K562 (cell line): Measurements from ENCODE around the gene TRIM33. TPM values are rescaled to one million over a fixed set of nuclear protein-coding genes. Genes with fewer than 3 reads are reported as not detected.

Experiments used
- ATAC-seq: fragments of 200-7000 bp; cut with Tn5 transposase; 3 replicates; pipeline ENCODE4 v1.9.1; 2020; ENCODE audit warnings: moderate library complexity
- BruUV-seq: library from RNA; stranded (reverse); fragments of 400-500 nt; replicated peaks from 2 replicates; lab custom pipeline; 2021; lab: Mats Ljungman, UMichigan
- CTCF ChIA-PET: fragments of 300-600 bp; formaldehyde crosslinking; extraction: SDS; loops from one replicate; lab custom pipeline; 2021; ENCODE audit warnings: low intra/inter-chr PET ratio; lab: Yijun Ruan, JAX
- POLR2A ChIA-PET: fragments of 300-600, 350-650 bp; sonication (Branson Sonifier 250); formaldehyde crosslinking; extraction: SDS; loops from one replicate; lab custom pipeline; 2021; ENCODE audit warnings: antibody characterized with exemption, inconsistent platforms; lab: Yijun Ruan, JAX
- DNase-seq, 4 experiments: peaks; one replicate each; pipeline versions ENCODE4 v3.0.0 to v3.0.0-alpha.2; 2011 to 2018; ENCODE audit warnings: low spot score in 3 of 4, mixed read lengths in 3 of 4; ENCODE audit errors: extremely low read depth in 1 of 4
- FAIRE-seq: peaks from 2 replicates; lab custom pipeline; 2011; peaks lifted over from hg19 to GRCh38; lab: Jason Lieb, UNC
- H2AFZ ChIP-seq: 2 replicates; pipeline ENCODE4 v1.6.0; 2011; ENCODE audit warnings: low read depth, low read length, control low read depth, inconsistent platforms
- H3K27ac ChIP-seq: fragments of 200-600 bp; 3 replicates; pipeline ENCODE4 v1.8.0; 2011; ENCODE audit warnings: low read depth, mild to moderate bottlenecking, control low read depth, inconsistent platforms, low read length, moderate library complexity, mixed read lengths; ENCODE audit errors: extremely low read depth
- H3K27me3 ChIP-seq, 2 experiments: fragments of 300-600 bp in 1 of 2; 2 replicates in 1 of 2; 3 replicates in 1 of 2; pipeline versions ENCODE4 v1.6.0 to v1.8.0; 2011; ENCODE audit warnings: inconsistent platforms in 2 of 2, low read length in 2 of 2, mild to moderate bottlenecking in 1 of 2, mixed read lengths in 1 of 2, moderate library complexity in 1 of 2; ENCODE audit not compliant: control insufficient read depth in 2 of 2, insufficient read depth in 2 of 2
- H3K36me3 ChIP-seq: fragments of 300-600 bp; 3 replicates; pipeline ENCODE4 v1.8.0; 2011; ENCODE audit warnings: mild to moderate bottlenecking, low read length, inconsistent platforms; ENCODE audit not compliant: control insufficient read depth, insufficient read depth
- H3K4me1 ChIP-seq, 2 experiments: fragments of 200-600 bp in 1 of 2; replicated peaks in 1 of 2; 2 replicates in 1 of 2; 3 replicates in 1 of 2; pipeline versions ENCODE4 v1.5.1 to v1.8.0; 2011; ENCODE audit warnings: inconsistent platforms in 2 of 2, low read length in 2 of 2, mild to moderate bottlenecking in 1 of 2, mixed read lengths in 1 of 2, moderate library complexity in 1 of 2; ENCODE audit not compliant: control insufficient read depth in 2 of 2, insufficient read depth in 2 of 2
- H3K4me2 ChIP-seq: 2 replicates; pipeline ENCODE4 v1.6.1; 2011; ENCODE audit warnings: low read length, control low read depth, inconsistent platforms, mixed read lengths; ENCODE audit not compliant: insufficient read depth
- H3K4me3 ChIP-seq: fragments of 200-600 bp; sonication (generic), shearing (Covaris generic); 2 replicates; pipeline ENCODE4 v1.5.1; 2016; ENCODE audit warnings: control low read depth, inconsistent platforms
- H3K79me2 ChIP-seq: fragments of 200-600 bp; 3 replicates; pipeline ENCODE4 v1.8.0; 2011; ENCODE audit warnings: low read length, inconsistent platforms; ENCODE audit not compliant: control insufficient read depth, insufficient read depth
- H3K9ac ChIP-seq, 2 experiments: 2 replicates each; pipeline versions ENCODE4 v1.6.0 to v1.6.1; 2011; ENCODE audit warnings: low read depth in 2 of 2, low read length in 2 of 2, control low read depth in 1 of 2, inconsistent platforms in 1 of 2, mild to moderate bottlenecking in 1 of 2, mixed read lengths in 1 of 2; ENCODE audit not compliant: insufficient read depth in 1 of 2
- H3K9me1 ChIP-seq: one replicate; pipeline ENCODE4 v1.6.0; 2011; ENCODE audit warnings: inconsistent platforms, mild to moderate bottlenecking, low read length, moderate library complexity; ENCODE audit not compliant: control insufficient read depth, insufficient read depth
- H3K9me3 ChIP-seq: replicated peaks from 2 replicates; pipeline ENCODE4 v1.5.1; 2011; ENCODE audit warnings: low read depth, low read length, inconsistent platforms; ENCODE audit not compliant: control insufficient read depth, insufficient read depth
- H4K20me1 ChIP-seq: replicated peaks from 2 replicates; pipeline ENCODE4 v1.6.1; 2011; ENCODE audit warnings: low read length, inconsistent platforms, mixed read lengths; ENCODE audit not compliant: control insufficient read depth, insufficient read depth
- BRD4 ChIP-seq: fragments of 200-600 bp; sonication (generic); IDR thresholded peaks from 2 replicates; pipeline ENCODE4 v1.6.1; 2017; ENCODE audit warnings: inconsistent platforms
- BRF1 ChIP-seq: IDR thresholded peaks from 3 replicates; pipeline ENCODE4 v1.6.1; 2011; ENCODE audit warnings: borderline replicate concordance, mild to moderate bottlenecking; ENCODE audit not compliant: insufficient read length; ENCODE audit errors: extremely low read depth
- C11orf30 ChIP-seq: fragments of 450-650 bp; IDR thresholded peaks from 2 replicates; pipeline ENCODE4 v1.6.1; 2016; ENCODE audit warnings: low read depth, mild to moderate bottlenecking
- DNMT1 ChIP-seq: fragments of 450-650 bp; IDR thresholded peaks from 2 replicates; pipeline ENCODE4 v1.6.1; 2016; ENCODE audit warnings: antibody characterized with exemption, mild to moderate bottlenecking
- FOXA1 ChIP-seq: fragments of 450-650 bp; IDR thresholded peaks from 2 replicates; pipeline ENCODE4 v1.6.1; 2016; ENCODE audit warnings: mild to moderate bottlenecking, borderline replicate concordance
- MLLT1 ChIP-seq, 2 experiments: fragments of 450-650 bp; IDR thresholded peaks; 2 replicates each; pipeline ENCODE4 v1.6.1; 2016
- MNT ChIP-seq, 2 experiments: fragments of 450-650 bp; conservative IDR thresholded peaks; 2 replicates each; pipeline ENCODE4 v1.6.1; 2017; ENCODE audit warnings: mild to moderate bottlenecking in 2 of 2, moderate library complexity in 2 of 2
- NFRKB ChIP-seq: fragments of 450-650 bp; IDR thresholded peaks from 2 replicates; pipeline ENCODE4 v1.6.1; 2016; ENCODE audit warnings: low read depth
- PHB2 ChIP-seq: fragments of 450-650 bp; IDR thresholded peaks from 2 replicates; pipeline ENCODE4 v1.6.1; 2017; ENCODE audit warnings: low read depth
- PHF21A ChIP-seq: fragments of 450-650 bp; IDR thresholded peaks from 2 replicates; pipeline ENCODE4 v1.6.1; 2017; ENCODE audit warnings: low read depth, borderline replicate concordance
- POLR2A ChIP-seq: fragments of 450-650 bp; conservative IDR thresholded peaks from 2 replicates; pipeline ENCODE4 v1.6.1; 2016
- SAFB ChIP-seq: fragments of 200-400 bp; formaldehyde crosslinking; IDR thresholded peaks from 2 replicates; pipeline ENCODE4 v1.6.1; 2017; ENCODE audit warnings: low read depth, low read length, borderline replicate concordance
- SMARCE1 ChIP-seq: fragments of 450-650 bp; IDR thresholded peaks from 2 replicates; pipeline ENCODE4 v1.7.1; 2016; ENCODE audit warnings: mild to moderate bottlenecking
- THRAP3 ChIP-seq: fragments of 450-650 bp; IDR thresholded peaks from 2 replicates; pipeline ENCODE4 v1.6.1; 2016; ENCODE audit warnings: mild to moderate bottlenecking, inconsistent platforms, borderline replicate concordance
- YY1 ChIP-seq, 3 experiments: IDR thresholded peaks; 2 replicates each; pipeline ENCODE4 v1.6.1; 2011; ENCODE audit warnings: low read length in 2 of 3, mild to moderate bottlenecking in 2 of 3, moderate library complexity in 2 of 3, borderline replicate concordance in 1 of 3, control low read depth in 1 of 3, low read depth in 1 of 3; ENCODE audit not compliant: insufficient read depth in 3 of 3, insufficient replicate concordance in 2 of 3, control insufficient read depth in 1 of 3, insufficient read length in 1 of 3; ENCODE audit errors: extremely low read depth in 1 of 3
- ZFP1 ChIP-seq: fragments of 450-650 bp; formaldehyde crosslinking; IDR thresholded peaks from 2 replicates; pipeline ENCODE4 v1.4.0; 2020; ENCODE audit warnings: mild to moderate bottlenecking, mixed read lengths
- ZNF695 ChIP-seq: fragments of 450-650 bp; formaldehyde crosslinking; IDR thresholded peaks from 2 replicates; pipeline ENCODE4 v1.4.0; 2020; ENCODE audit warnings: mild to moderate bottlenecking, moderate library complexity
- WGBS: fragments of 100-300 bp; shearing (Covaris generic); methylation state at CpG from one replicate; pipeline ENCODE4 v1.1.6; 2016; ENCODE audit warnings: low coverage, mixed read lengths; ENCODE audit not compliant: insufficient coverage; ENCODE audit errors: missing lambda C conversion rate; 5-methylcytosine and 5-hydroxymethylcytosine counted together
- in situ Hi-C: fragments of 300-500 bp; cut with MboI; formaldehyde crosslinking; loops from 4 replicates; pipeline ENCODE4 v1.15.0; 2018; ENCODE audit warnings: inconsistent platforms, mixed read lengths
- intact Hi-C: fragments of 100-400 bp; cut with micrococcal nuclease; formaldehyde crosslinking; loops from 2 replicates; pipeline ENCODE4 v1.14.2; 2022
- polyA plus RNA-seq, 8 experiments: library from polyadenylated mRNA; depleted of rRNA in 4 of 8; stranded (reverse) in 5 of 8; unstranded in 3 of 8; fragments of >200 nt; fragmentation: Nextera tagmentation in 2 of 8; fragmentation: Illumina TruSeq in 1 of 8; extraction: Ambion mirVana in 2 of 8; extraction: Trizol in 1 of 8; gene quantifications; 2 replicates each; pipeline versions ENCODE4 v1.2.1 to v1.2.3, GENCODE V29; 2011 to 2014; ENCODE audit warnings: inconsistent platforms in 1 of 8, missing spikeins in 1 of 8
- total RNA-seq, 7 experiments: library from RNA; depleted of rRNA in 6 of 7; stranded (reverse); fragments of >200 nt in 6 of 7; fragmentation: Illumina TruSeq in 2 of 7; extraction: Trizol in 2 of 7; gene quantifications; 2 replicates each; pipeline versions ENCODE4 v1.2.1 to v1.2.3, GENCODE V29; 2011 to 2021; ENCODE audit warnings: low replicate concordance in 1 of 7
- TF ChIP-seq, protein P1 (sequence below): sonication (generic); formaldehyde crosslinking; IDR thresholded peaks from 2 replicates; pipeline ENCODE4 v1.8.0; 2022; ENCODE audit warnings: mild to moderate bottlenecking, missing genetic modification reagents

The TRIM33 gene
- total and polyA plus RNA-seq, 9 of the 15 experiments (the other 6 are each of a cell fraction or from before 2014, with no cell fraction given), result 9.3 to 58.4 (median 40.2) TPM

DNA sequence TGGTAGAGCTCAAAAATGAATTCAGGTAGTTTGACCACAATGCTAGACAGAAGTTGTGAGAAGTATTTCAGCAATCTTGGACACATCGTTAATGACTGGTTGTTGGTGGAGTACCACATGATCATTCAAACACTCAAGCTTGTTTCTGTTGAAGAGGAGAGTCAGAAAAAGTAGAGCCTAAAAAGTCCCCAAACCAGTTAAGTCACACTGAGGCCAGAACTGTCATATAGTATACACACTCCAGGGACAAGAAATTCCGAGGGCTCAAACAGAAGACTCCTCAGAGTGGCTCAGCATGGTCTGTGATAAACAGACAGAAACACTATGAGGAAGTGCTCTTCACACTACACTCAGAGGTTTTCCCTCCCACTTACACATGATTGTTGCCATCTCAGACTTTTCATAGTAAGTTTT is 5.8 kb downstream of the TRIM33 start (continued):
- TF ChIP-seq MNT (conservative IDR thresholded peaks at IDR 0.05) (0 out of 4 replicates have a peak, but pooled peaks of 1 of the 2 experiments have one; percentile 18), C11orf30 (no peak)

DNA sequence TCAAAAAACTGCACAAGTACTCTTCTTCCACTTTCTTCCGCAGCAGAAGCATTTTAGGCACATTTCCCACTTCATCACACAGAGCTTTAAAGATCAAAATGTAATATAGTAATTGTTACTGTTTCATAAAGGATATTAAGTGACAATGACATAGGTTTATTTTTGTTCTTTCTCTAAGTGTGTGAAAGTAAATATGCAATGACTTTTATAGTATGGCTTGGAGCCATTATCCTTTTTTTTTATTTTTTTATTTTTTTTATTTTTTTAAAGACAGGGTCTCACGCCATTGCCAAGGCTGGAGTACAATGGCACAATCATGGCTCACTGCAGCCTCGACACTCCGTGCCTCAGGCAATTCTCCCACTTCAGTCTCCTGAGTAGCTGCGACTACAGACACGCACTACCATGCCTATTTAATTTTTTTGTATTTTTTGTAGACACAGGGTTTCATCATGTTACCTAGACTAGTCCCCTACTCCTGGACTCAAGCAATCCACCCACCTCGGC is 7.0 kb downstream of the TRIM33 start:
- in situ Hi-C loops (no loop called here), intact Hi-C loops (no loop called here)
- Histone ChIP-seq H3K27ac (peak overlapping the region; percentile 42; the same call in 1 of the 3 replicates), H3K9me3 (no peaks in the 10 kb centered on the region), H3K9me1 (no peaks in the 10 kb centered on the region), H3K9ac (peak overlapping the region; percentile 11 to 53; a peak in 1 of 4 replicates), H2AFZ (no peak overlapping the region), H3K4me3 (no peak overlapping the region), H3K4me2 (no peak overlapping the region), H3K27me3 (no peaks in the 10 kb centered on the region), H4K20me1 (peaks cover 21% of the 10 kb centered on the region), H3K4me1 (peaks cover 15 to 44% of the 10 kb centered on the region in 2 experiments), H3K36me3 (peaks cover 39% of the 10 kb centered on the region), H3K79me2 (peaks cover 98% of the 10 kb centered on the region)
- POLR2A ChIA-PET, result interaction anchor here (0.6 to 0.9 kb wide), 2 partner anchors 15 to 22 kb away, joined by 3 read pairs; no protein-coding TSS in a partner anchor
- CTCF ChIA-PET, result no interaction called here
- no peak for DNase-seq
- WGBS, result 63% methylated on average over 7 of the region's 7 CpGs
- BruUV-seq, result no TSS peak
- no peak for FAIRE-seq
- peak; percentile 8; the same call in 2 of the 3 replicates for ATAC-seq
- no peak for TF ChIP-seq SAFB
- no peak for TF ChIP-seq PHF21A
- TF ChIP-seq FOXA1, result no peak
- no peak for TF ChIP-seq SMARCE1
- no peak for TF ChIP-seq NFRKB
- TF ChIP-seq PHB2, result no peak
- 0 out of 2 replicates have a peak, but pooled peaks have one; percentile 19 for TF ChIP-seq POLR2A
- TF ChIP-seq ZNF695 (CRISPR knock-in tag), result no peak
- 0 out of 4 replicates have a peak, but pooled peaks of 1 of the 2 experiments have one; percentile 12 for TF ChIP-seq MLLT1 (IDR thresholded peaks at IDR 0.05)
- TF ChIP-seq BRF1, result no peak
- TF ChIP-seq, protein P1, sequence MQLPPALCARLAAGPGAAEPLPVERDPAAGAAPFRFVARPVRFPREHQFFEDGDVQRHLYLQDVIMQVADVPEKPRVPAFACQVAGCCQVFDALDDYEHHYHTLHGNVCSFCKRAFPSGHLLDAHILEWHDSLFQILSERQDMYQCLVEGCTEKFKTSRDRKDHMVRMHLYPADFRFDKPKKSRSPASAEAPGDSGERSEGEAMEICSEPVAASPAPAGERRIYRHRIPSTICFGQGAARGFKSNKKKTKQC (CRISPR knock-in tag), result no peak
- TF ChIP-seq BRD4, result no peak
- no peak for TF ChIP-seq ZFP1 (CRISPR knock-in tag)
- no peak for TF ChIP-seq DNMT1
- no peak for TF ChIP-seq THRAP3
- TF ChIP-seq YY1 (IDR thresholded peaks at IDR 0.05; ENCODE audit: borderline replicate concordance in 1 of 3, control insufficient read depth in 1 of 3, extremely low read depth in 1 of 3, insufficient read depth in 3 of 3, insufficient read length in 1 of 3, insufficient replicate concordance in 2 of 3, low read depth in 1 of 3, low read length in 2 of 3), result peak in 1 of 3 experiments; percentile 2
